Loucy (cell line): ENCODE results near the gene SLX1B.
A peak's percentile ranks its signal among the peaks of the same experiment; 100 is the strongest.
"Not testable (repeated sequence)": the region's sequence is repeated elsewhere in the genome, so short reads cannot be mapped to it uniquely, and the experiment has no call there.

ENCODE experiments used
- H2AFZ ChIP-seq: fragments of 200-600 bp; sonication (generic); 2 replicates; pipeline ENCODE4 v1.6.0; 2016; ENCODE audit warnings: antibody characterized with exemption, mild to moderate bottlenecking, low read length, moderate library complexity
- H3F3A ChIP-seq: fragments of 200-600 bp; 2 replicates; pipeline ENCODE4 v1.6.0; 2016; ENCODE audit warnings: antibody characterized with exemption, low read depth, mild to moderate bottlenecking
- H3K27me3 ChIP-seq: fragments of 200-600 bp; sonication (generic); 2 replicates; pipeline ENCODE4 v1.6.1; 2014; ENCODE audit warnings: low read length, mild to moderate bottlenecking; ENCODE audit not compliant: insufficient read depth, poor library complexity, severe bottlenecking
- H3K36me3 ChIP-seq: fragments of 200-600 bp; sonication (generic); 2 replicates; pipeline ENCODE4 v1.6.1; 2016; ENCODE audit warnings: low read length; ENCODE audit not compliant: insufficient read depth
- H3K4me1 ChIP-seq: fragments of 200-600 bp; sonication (generic); 2 replicates; pipeline ENCODE4 v1.5.1; 2014; ENCODE audit warnings: low read length, mild to moderate bottlenecking; ENCODE audit not compliant: insufficient read depth, poor library complexity, severe bottlenecking
- H3K4me2 ChIP-seq: fragments of 200-600 bp; sonication (generic); 2 replicates; pipeline ENCODE4 v1.6.0; 2014; ENCODE audit warnings: antibody characterized with exemption, low read length, low read depth, mild to moderate bottlenecking; ENCODE audit not compliant: poor library complexity, severe bottlenecking
- H3K4me3 ChIP-seq: fragments of 200-600 bp; sonication (generic); 2 replicates; pipeline ENCODE4 v1.5.1; 2014; ENCODE audit warnings: low read length, mild to moderate bottlenecking, mixed read lengths; ENCODE audit not compliant: poor library complexity, severe bottlenecking
- H3K79me2 ChIP-seq: fragments of 200-600 bp; sonication (generic); 2 replicates; pipeline ENCODE4 v1.6.1; 2014; ENCODE audit warnings: low read length; ENCODE audit not compliant: insufficient read depth
- H3K9ac ChIP-seq: fragments of 200-600 bp; sonication (generic); 2 replicates; pipeline ENCODE4 v1.6.0; 2014; ENCODE audit warnings: mild to moderate bottlenecking, low read depth, low read length, moderate library complexity; ENCODE audit not compliant: poor library complexity, severe bottlenecking
- H3K9me2 ChIP-seq: fragments of 200-600 bp; sonication (generic); replicated peaks from 2 replicates; pipeline ENCODE4 v1.6.1; 2016; ENCODE audit warnings: low read depth, low read length, mixed read lengths
- H3K9me3 ChIP-seq: fragments of 200-600 bp; sonication (generic); 2 replicates; pipeline ENCODE4 v1.6.1; 2014; ENCODE audit warnings: mild to moderate bottlenecking, antibody characterized with exemption, low read length, low read depth; ENCODE audit not compliant: insufficient read depth
- H4K20me1 ChIP-seq: fragments of 200-600 bp; sonication (generic); 2 replicates; pipeline ENCODE4 v1.6.0; 2014; ENCODE audit warnings: antibody characterized with exemption, low read length, mild to moderate bottlenecking; ENCODE audit not compliant: insufficient read depth, poor library complexity, severe bottlenecking

The SLX1B gene

GRCh38 chr16:29459706-29460646 is 5.6 kb downstream of the SLX1B start, which contains the start of gene SULT1A4:
Gene SULT1A4, plus strand, starts transcription at chr16:29459913. Its CDS starts 1,473 bp downstream, at chr16:29461386.
- H3K4me2 ChIP-seq, H3K4me1 ChIP-seq, H3K36me3 ChIP-seq, H3F3A ChIP-seq, H3K9me2 ChIP-seq, H3K9me3 ChIP-seq, H3K9ac ChIP-seq, H2AFZ ChIP-seq, H3K27me3 ChIP-seq, H3K4me3 ChIP-seq, H4K20me1 ChIP-seq, H3K79me2 ChIP-seq: not testable (repeated sequence)

GRCh38 chr16:29460647-29461030 is 6.3 kb downstream of the SLX1B start:
- H3K9me3 ChIP-seq, H3K4me1 ChIP-seq, H3K4me3 ChIP-seq, H3K9me2 ChIP-seq, H3K36me3 ChIP-seq, H3K9ac ChIP-seq, H2AFZ ChIP-seq, H3K79me2 ChIP-seq, H3K4me2 ChIP-seq, H3K27me3 ChIP-seq, H3F3A ChIP-seq, H4K20me1 ChIP-seq: not testable (repeated sequence)

DNA sequence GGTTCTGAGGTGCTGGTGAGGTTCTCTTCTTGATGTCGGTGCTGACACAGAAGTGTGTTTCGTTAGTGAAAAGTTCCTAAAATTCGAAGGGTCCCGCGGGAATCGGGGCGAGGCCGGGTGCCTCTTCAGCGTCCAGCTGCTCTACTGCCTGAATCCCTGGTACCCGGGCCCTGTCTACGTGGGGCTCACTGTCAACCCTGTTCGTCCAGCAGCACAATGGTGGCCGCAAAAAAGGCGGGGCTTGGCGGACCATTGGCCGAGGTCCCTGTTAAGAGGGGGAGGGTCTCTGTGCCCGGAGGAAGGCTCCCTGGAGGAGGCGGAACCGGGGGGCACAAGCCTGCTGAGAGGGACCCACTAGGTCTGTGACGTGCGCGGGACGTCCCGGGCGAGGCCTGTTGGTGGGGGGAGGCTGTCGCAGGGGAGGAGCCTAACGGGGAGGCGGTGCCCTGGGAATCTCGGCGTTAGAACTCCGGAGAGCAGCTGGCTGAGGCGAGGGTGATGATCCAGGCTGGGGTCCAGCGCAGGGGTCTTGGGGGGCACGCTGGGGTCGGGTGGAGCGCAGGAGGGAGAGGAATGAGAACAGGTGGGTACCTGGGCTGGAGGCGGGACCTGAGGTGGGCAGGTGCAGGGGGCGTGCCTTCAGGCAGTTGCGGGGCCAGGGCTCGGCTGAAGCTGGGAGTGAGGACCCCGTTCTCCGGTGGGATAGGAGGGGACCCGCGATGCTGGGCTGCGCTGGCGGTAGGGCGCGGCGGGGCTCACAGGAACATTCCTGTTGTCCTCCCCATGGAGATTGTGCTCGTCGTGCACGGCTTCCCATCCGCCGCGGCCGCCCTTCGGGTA is 11.9 kb downstream of the SLX1B start:
- not testable (repeated sequence) for H3K9ac ChIP-seq, H3K27me3 ChIP-seq, H3K9me3 ChIP-seq, H3K4me1 ChIP-seq, H3K4me3 ChIP-seq, H3F3A ChIP-seq, H3K79me2 ChIP-seq, H2AFZ ChIP-seq, H3K9me2 ChIP-seq, H3K36me3 ChIP-seq, H3K4me2 ChIP-seq, H4K20me1 ChIP-seq

GRCh38 chr16:29466904-29467303 is 12.6 kb downstream of the SLX1B start:
- not testable (repeated sequence) for H2AFZ ChIP-seq, H4K20me1 ChIP-seq, H3K79me2 ChIP-seq, H3K27me3 ChIP-seq, H3K36me3 ChIP-seq, H3K4me1 ChIP-seq, H3F3A ChIP-seq, H3K9ac ChIP-seq, H3K4me3 ChIP-seq, H3K4me2 ChIP-seq, H3K9me3 ChIP-seq, H3K9me2 ChIP-seq

- not testable (repeated sequence) for H3K79me2 ChIP-seq, H3K4me1 ChIP-seq, H3K4me3 ChIP-seq, H3K9me3 ChIP-seq, H3K27me3 ChIP-seq, H3F3A ChIP-seq, H3K36me3 ChIP-seq, H2AFZ ChIP-seq, H3K4me2 ChIP-seq, H3K9ac ChIP-seq, H3K9me2 ChIP-seq, H4K20me1 ChIP-seq
Observed at GRCh38 chr16:29467654-29468366, 13.5 kb downstream of the SLX1B start.

DNA sequence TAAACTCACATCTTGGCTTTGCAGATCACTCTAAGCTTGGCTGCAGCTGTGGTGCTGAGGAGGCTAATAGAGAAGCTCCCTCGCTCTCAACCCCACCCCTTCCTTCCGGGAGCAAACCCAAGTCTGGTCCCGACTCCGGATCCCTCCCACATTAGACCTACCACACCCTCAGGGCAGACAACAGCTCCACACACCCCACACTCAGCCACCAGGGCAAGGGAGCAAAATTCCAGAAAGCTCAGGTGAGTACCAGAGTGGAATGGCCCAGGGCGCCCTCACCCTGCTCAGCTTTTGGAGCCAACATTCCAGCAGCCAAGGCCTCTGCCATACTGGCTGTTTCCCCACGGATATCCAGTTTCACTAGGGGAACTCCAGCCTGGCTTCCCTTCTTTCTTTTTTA is 15.3 kb downstream of the SLX1B start:
- peak overlapping the region; percentile 67; the same call in 1 of the 2 replicates for H2AFZ ChIP-seq

GRCh38 chr16:29472065-29472464 is 17.7 kb downstream of the SLX1B start:
- not testable (repeated sequence) for H3K36me3 ChIP-seq, H4K20me1 ChIP-seq, H3F3A ChIP-seq, H3K79me2 ChIP-seq, H3K4me2 ChIP-seq, H3K9ac ChIP-seq, H2AFZ ChIP-seq, H3K4me1 ChIP-seq, H3K4me3 ChIP-seq, H3K27me3 ChIP-seq, H3K9me3 ChIP-seq, H3K9me2 ChIP-seq

More for the DNA sequence above, 15.3 kb downstream of the SLX1B start:
- not testable (repeated sequence) for H3K9me3 ChIP-seq, H3K27me3 ChIP-seq, H3K79me2 ChIP-seq, H3K4me1 ChIP-seq, H3K36me3 ChIP-seq, H4K20me1 ChIP-seq, H3F3A ChIP-seq, H3K9me2 ChIP-seq
- H3K4me3 ChIP-seq, result peak overlapping the region; percentile 59
- H3K4me2 ChIP-seq, result peak overlapping the region; percentile 67
- H3K9ac ChIP-seq, result peak overlapping the region; percentile 52
